WI38 (cell line): ENCODE measurements around the gene PIK3R6.

ENCODE experiments used
- H3K4me3 ChIP-seq: 2 replicates; pipeline ENCODE4 v1.5.1; 2011; ENCODE audit warnings: low read depth, mild to moderate bottlenecking, control low read depth, low read length
- CTCF ChIP-seq: IDR thresholded peaks from 2 replicates; pipeline ENCODE4 v1.5.1; 2012; ENCODE audit warnings: low read depth, mild to moderate bottlenecking, control low read depth, low read length

The PIK3R6 gene

GRCh38 chr17:8910969-8911604 is 43.6 kb upstream of the PIK3R6 start:
- H3K4me3 ChIP-seq: no peak overlapping the region
- TF ChIP-seq CTCF: no peak

- H3K4me3 ChIP-seq: no peak overlapping the region
- TF ChIP-seq CTCF: no peak
These were observed 42.3 kb upstream of the PIK3R6 start for GRCh38 chr17:8909586-8910270.

- TF ChIP-seq CTCF: no peak
- no peak overlapping the region for H3K4me3 ChIP-seq
These were observed 37.9 kb upstream of the PIK3R6 start for GRCh38 chr17:8905331-8905730.

- no peak overlapping the region for H3K4me3 ChIP-seq
- no peak for TF ChIP-seq CTCF
These were observed 37.2 kb upstream of the PIK3R6 start for GRCh38 chr17:8904686-8905085.

GRCh38 chr17:8904201-8904600 is 36.7 kb upstream of the PIK3R6 start:
- TF ChIP-seq CTCF: no peak
- no peak overlapping the region for H3K4me3 ChIP-seq

GRCh38 chr17:8900626-8901585 is 33.4 kb upstream of the PIK3R6 start:
- TF ChIP-seq CTCF: no peak
- H3K4me3 ChIP-seq: no peak overlapping the region
